Common myeloid progenitor, CD34-positive (primary cell): Measurements from ENCODE around the gene INPP5J.

Experiments
- CTCF ChIA-PET: fragments of 350-600 bp; sonication (Branson Sonifier 250); formaldehyde crosslinking; loops from one replicate; lab custom pipeline; 2021; ENCODE audit warnings: antibody characterized with exemption; lab: Charles Lee
- POLR2A ChIA-PET: fragments of 350-600 bp; sonication (Branson Sonifier 250); formaldehyde crosslinking; loops from one replicate; lab custom pipeline; 2021; ENCODE audit warnings: antibody characterized with exemption; lab: Charles Lee
- DNase-seq, 3 donors: peaks; one replicate each; pipeline versions ENCODE4 v3.0.0 to v3.0.0-alpha.2; 2013
- H3K27ac ChIP-seq, 2 experiments: 1 replicate in 1 of 2; 2 replicates in 1 of 2; pipeline ENCODE4 v1.7.0; 2013; ENCODE audit warnings: inconsistent platforms in 2 of 2, low read length in 2 of 2, mild to moderate bottlenecking in 2 of 2, low read depth in 1 of 2, moderate library complexity in 1 of 2; ENCODE audit not compliant: severe bottlenecking in 2 of 2, insufficient read depth in 1 of 2, poor library complexity in 1 of 2
- H3K27me3 ChIP-seq, 5 experiments: replicated peaks in 2 of 5; 1 replicate in 3 of 5; 2 replicates in 2 of 5; pipeline versions ENCODE4 v1.6.1 to v1.7.0; 2013; ENCODE audit warnings: low read length in 4 of 5, mild to moderate bottlenecking in 2 of 5, moderate library complexity in 2 of 5, inconsistent platforms in 1 of 5; ENCODE audit not compliant: insufficient read depth in 5 of 5, control insufficient read depth in 4 of 5
- H3K36me3 ChIP-seq, 4 experiments: 1 replicate in 2 of 4; 2 replicates in 2 of 4; pipeline versions ENCODE4 v1.6.1 to v1.7.0; 2013; ENCODE audit warnings: low read length in 3 of 4, control low read depth in 1 of 4, mild to moderate bottlenecking in 1 of 4; ENCODE audit not compliant: control insufficient read depth in 4 of 4, insufficient read depth in 4 of 4
- H3K4me1 ChIP-seq, 4 experiments: 1 replicate in 3 of 4; 2 replicates in 1 of 4; pipeline versions ENCODE4 v1.6.1 to v1.7.1; 2013; ENCODE audit warnings: low read length in 3 of 4, mild to moderate bottlenecking in 3 of 4, control low read depth in 1 of 4, inconsistent platforms in 1 of 4, moderate library complexity in 1 of 4; ENCODE audit not compliant: control insufficient read depth in 4 of 4, insufficient read depth in 4 of 4; ENCODE audit errors: control extremely low read depth in 1 of 4
- H3K4me3 ChIP-seq, 7 experiments: 1 replicate in 4 of 7; 2 replicates in 3 of 7; pipeline versions ENCODE4 v1.5.1 to v1.7.0; 2013; ENCODE audit warnings: mild to moderate bottlenecking in 7 of 7, low read length in 6 of 7, moderate library complexity in 6 of 7, inconsistent platforms in 2 of 7, low read depth in 2 of 7, control low read depth in 1 of 7; ENCODE audit not compliant: insufficient read depth in 4 of 7, control insufficient read depth in 1 of 7; ENCODE audit errors: extremely low read depth in 1 of 7
- H3K9me3 ChIP-seq, 5 experiments: 1 replicate in 4 of 5; 2 replicates in 1 of 5; pipeline versions ENCODE4 v1.6.1 to v1.7.1; 2013; ENCODE audit warnings: low read length in 4 of 5, mild to moderate bottlenecking in 2 of 5, inconsistent platforms in 1 of 5, low read depth in 1 of 5, moderate library complexity in 1 of 5; ENCODE audit not compliant: control insufficient read depth in 4 of 5, insufficient read depth in 2 of 5; ENCODE audit errors: control extremely low read depth in 1 of 5
- WGBS: methylation state at CpG from one replicate; pipeline ENCODE4 v1.1.5; 2013; ENCODE audit not compliant: insufficient coverage; 5-methylcytosine and 5-hydroxymethylcytosine counted together

Gene INPP5J

GRCh38 chr22:31120230-31120629 lies 2.5 kb upstream of the INPP5J start:
- DNase-seq = no peak
- no peak overlapping the region for H3K4me3 ChIP-seq
- no peaks in the 10 kb centered on the region for H3K9me3 ChIP-seq
- whole genome bisulfite sequencing = 100% methylated on average over 1 of the region's 5 CpGs
- no peaks in the 10 kb centered on the region for H3K27me3 ChIP-seq
- H3K36me3 ChIP-seq = no peaks in the 10 kb centered on the region
- CTCF ChIA-PET = interaction anchor here (0.6 kb wide), 1 partner anchor 363 kb away, joined by 5 read pairs; no protein-coding TSS in a partner anchor
- peaks cover 0 to 3% (median under 1%) of the 10 kb centered on the region in 4 experiments for H3K4me1 ChIP-seq
- POLR2A ChIA-PET = interaction anchor here (0.6 kb wide), 1 partner anchor 556 kb away, joined by 3 read pairs; no protein-coding TSS in a partner anchor
- no peak overlapping the region for H3K27ac ChIP-seq

- 100% methylated on average over 1 of the region's 1 CpG for WGBS
- H3K4me3 ChIP-seq = no peak overlapping the region
- DNase-seq = no peak
- POLR2A ChIA-PET = interaction anchor here (0.6 kb wide), 1 partner anchor 557 kb away, joined by 3 read pairs; no protein-coding TSS in a partner anchor
- H3K27ac ChIP-seq = no peak overlapping the region
- no peaks in the 10 kb centered on the region for H3K27me3 ChIP-seq
- no peaks in the 10 kb centered on the region for H3K36me3 ChIP-seq
- peaks cover 0 to 3% (median under 1%) of the 10 kb centered on the region in 4 experiments for H3K4me1 ChIP-seq
- H3K9me3 ChIP-seq = no peaks in the 10 kb centered on the region
- CTCF ChIA-PET = no interaction called here
These were observed 2.1 kb upstream of the INPP5J start for GRCh38 chr22:31120642-31121041.

- Histone ChIP-seq H3K36me3 (no peaks in the 10 kb centered on the region), H3K4me1 (peaks cover 0 to 3% (median under 1%) of the 10 kb centered on the region in 4 experiments), H3K9me3 (no peaks in the 10 kb centered on the region), H3K4me3 (no peak overlapping the region), H3K27me3 (no peaks in the 10 kb centered on the region), H3K27ac (no peak overlapping the region)
- WGBS = 95% methylated on average over 4 of the region's 4 CpGs
- ChIA-PET POLR2A (no interaction called here), CTCF (no interaction called here)
- no peak for DNase-seq
These were observed 1.4 kb upstream of the INPP5J start for GRCh38 chr22:31121403-31121802.

GRCh38 chr22:31122196-31122531 lies 602 bp upstream of the INPP5J start:
- Histone ChIP-seq H3K4me3 (no peak overlapping the region), H3K9me3 (no peaks in the 10 kb centered on the region), H3K27ac (no peak overlapping the region), H3K36me3 (no peaks in the 10 kb centered on the region), H3K4me1 (peaks cover 0 to 3% (median 3%) of the 10 kb centered on the region in 4 experiments), H3K27me3 (no peaks in the 10 kb centered on the region)
- POLR2A ChIA-PET = no interaction called here
- no peak for DNase-seq
- CTCF ChIA-PET = interaction anchor here (0.8 kb wide), 1 partner anchor 177 kb away, joined by 3 read pairs; no protein-coding TSS in a partner anchor
- WGBS = 87% methylated on average over 2 of the region's 2 CpGs

- Histone ChIP-seq H3K4me1 (peaks cover 0 to 5% (median 3%) of the 10 kb centered on the region in 4 experiments), H3K27me3 (no peaks in the 10 kb centered on the region), H3K36me3 (no peaks in the 10 kb centered on the region), H3K27ac (no peak overlapping the region), H3K9me3 (no peaks in the 10 kb centered on the region), H3K4me3 (no peak overlapping the region)
- DNase-seq = no peak
- POLR2A ChIA-PET = no interaction called here
- CTCF ChIA-PET = no interaction called here
- 95% methylated on average over 4 of the region's 4 CpGs for WGBS
These were observed 481 bp downstream of the INPP5J start for GRCh38 chr22:31123292-31123602.

GRCh38 chr22:31124290-31124689 lies 1.5 kb downstream of the INPP5J start:
- Histone ChIP-seq H3K9me3 (no peaks in the 10 kb centered on the region), H3K36me3 (no peaks in the 10 kb centered on the region), H3K27me3 (no peaks in the 10 kb centered on the region), H3K27ac (no peak overlapping the region), H3K4me1 (peaks cover 0 to 5% (median 2%) of the 10 kb centered on the region in 4 experiments), H3K4me3 (no peak overlapping the region)
- POLR2A ChIA-PET = no interaction called here
- WGBS = 88% methylated on average over 3 of the region's 3 CpGs
- DNase-seq = no peak
- CTCF ChIA-PET = interaction anchor here (1.7 kb wide), 1 partner anchor 16 kb away, joined by 4 read pairs; no protein-coding TSS in a partner anchor

- CTCF ChIA-PET = interaction anchor here (1.7 kb wide), 1 partner anchor 17 kb away, joined by 4 read pairs; no protein-coding TSS in a partner anchor
- Histone ChIP-seq H3K27ac (no peak overlapping the region), H3K27me3 (no peaks in the 10 kb centered on the region), H3K4me1 (peaks cover 0 to 5% (median 2%) of the 10 kb centered on the region in 4 experiments), H3K4me3 (no peak overlapping the region), H3K36me3 (no peaks in the 10 kb centered on the region), H3K9me3 (no peaks in the 10 kb centered on the region)
- POLR2A ChIA-PET = no interaction called here
- DNase-seq = no peak
- 92% methylated on average over 14 of the region's 14 CpGs for WGBS
These were observed 2.2 kb downstream of the INPP5J start for GRCh38 chr22:31124811-31125465.
